RWPE1 (cell line): ENCODE results near the gene EXOC3L4.
A peak's percentile ranks its signal among the peaks of the same experiment; 100 is the strongest.

Experiments used
- CTCF ChIA-PET: fragments of 350-600 bp; sonication (Branson Sonifier 250); formaldehyde crosslinking; extraction: SDS; loops from one replicate; lab custom pipeline; 2021; lab: Yijun Ruan, JAX
- POLR2A ChIA-PET: fragments of 400-600 bp; formaldehyde crosslinking; extraction: SDS; loops from one replicate; lab custom pipeline; 2020; ENCODE audit warnings: antibody characterized with exemption; ENCODE audit not compliant: low non-redundant PET; lab: Yijun Ruan, JAX
- DNase-seq: peaks from one replicate; pipeline ENCODE4 v3.0.0; 2012; ENCODE audit warnings: low spot score
- H3K27ac ChIP-seq: fragments of 450-650 bp; 2 replicates; pipeline ENCODE4 v1.5.1; 2017
- CTCF ChIP-seq: fragments of 450-650 bp; conservative IDR thresholded peaks from 2 replicates; pipeline ENCODE4 v1.5.1; 2017; ENCODE audit warnings: low read depth, mild to moderate bottlenecking

The EXOC3L4 gene

GRCh38 chr14:103088921-103089320, 5.6 kb upstream of the EXOC3L4 start:
- ChIA-PET CTCF (interaction anchor here (0.6 to 1.1 kb wide), 2 partner anchors 10 to 57 kb away, joined by 3 read pairs; no protein-coding TSS in a partner anchor), POLR2A (no interaction called here)
- no peak for TF ChIP-seq CTCF
- no peak for DNase-seq
- H3K27ac ChIP-seq = no peak overlapping the region

- POLR2A ChIA-PET = no interaction called here
- DNase-seq = no peak
- H3K27ac ChIP-seq = no peak overlapping the region
- CTCF ChIA-PET = interaction anchor here (1.1 kb wide), 1 partner anchor 11 kb away, joined by 3 read pairs; no protein-coding TSS in a partner anchor
- no peak for TF ChIP-seq CTCF
Observed at GRCh38 chr14:103089386-103090335, 4.9 kb upstream of the EXOC3L4 start.

- no peak for DNase-seq
- ChIA-PET POLR2A (no interaction called here), CTCF (interaction anchor here (0.6 to 1.4 kb wide), 5 partner anchors 15 to 355 kb away, joined by 3 to 7 read pairs (median 4); no protein-coding TSS in a partner anchor)
- TF ChIP-seq CTCF = no peak
- H3K27ac ChIP-seq = no peak overlapping the region
Observed at GRCh38 chr14:103090481-103091020, 4.0 kb upstream of the EXOC3L4 start.

- POLR2A ChIA-PET = no interaction called here
- H3K27ac ChIP-seq = peak overlapping the region; percentile 51
- no peak for DNase-seq
- TF ChIP-seq CTCF = peak; percentile 67
- CTCF ChIA-PET = interaction anchor here (0.6 to 1.4 kb wide), 6 partner anchors 16 to 354 kb away, joined by 3 to 7 read pairs (median 4); no protein-coding TSS in a partner anchor
Observed at GRCh38 chr14:103091041-103091882, 3.3 kb upstream of the EXOC3L4 start.

- DNase-seq = no peak
- peak; percentile 39 for TF ChIP-seq CTCF
- ChIA-PET CTCF (interaction anchor here (0.7 to 1.4 kb wide), 3 partner anchors 17 to 202 kb away, joined by 3 to 5 read pairs (median 3); no protein-coding TSS in a partner anchor), POLR2A (no interaction called here)
- peak overlapping the region; percentile 51 for H3K27ac ChIP-seq
Observed at GRCh38 chr14:103091883-103092222, 2.7 kb upstream of the EXOC3L4 start.
